Gastroesophageal sphincter (tissue), 4 donors: ENCODE measurements around the gene KIAA1586. TPM values are rescaled to one million over a fixed set of nuclear protein-coding genes. Genes with fewer than 3 reads are reported as not detected.

ENCODE experiments used
- ATAC-seq: fragments of 150-250 bp; one replicate; pipeline ENCODE4 v1.9.1; 2016; ENCODE audit warnings: mild to moderate bottlenecking, moderate library complexity
- H3K27ac ChIP-seq, 4 donors: fragments of 200-600 bp; sonication (generic) in 3 of 4; 1 replicate in 3 of 4; 2 replicates in 1 of 4; pipeline ENCODE4 v1.5.1; 2016 to 2019
- H3K27me3 ChIP-seq: fragments of 200-600 bp; sonication (generic); one replicate; pipeline ENCODE4 v1.5.1; 2019
- H3K36me3 ChIP-seq, 2 donors: fragments of 200-600 bp; sonication (generic); one replicate each; pipeline ENCODE4 v1.5.1; 2019; ENCODE audit warnings: control low read depth in 1 of 2
- H3K4me1 ChIP-seq, 3 donors: fragments of 200-600 bp; sonication (generic); 1 replicate in 2 of 3; 2 replicates in 1 of 3; pipeline ENCODE4 v1.5.1; 2016 to 2019; ENCODE audit warnings: control low read depth in 2 of 3
- H3K4me3 ChIP-seq, 2 donors: fragments of 200-600 bp; sonication (generic); one replicate each; pipeline ENCODE4 v1.5.1; 2019; ENCODE audit warnings: mild to moderate bottlenecking in 1 of 2, moderate library complexity in 1 of 2
- H3K9me3 ChIP-seq, 3 donors: fragments of 200-600 bp; sonication (generic); one replicate each; pipeline ENCODE4 v1.5.1; 2017 to 2019; ENCODE audit warnings: control low read depth in 2 of 3
- EP300 ChIP-seq: sonication (generic); formaldehyde crosslinking; IDR thresholded peaks from one replicate; pipeline ENCODE4 v1.6.1; 2017; ENCODE audit warnings: antibody characterized with exemption, mild to moderate bottlenecking
- POLR2A ChIP-seq, 2 donors: fragments of 450-650 bp; IDR thresholded peaks; one replicate each; pipeline ENCODE4 v1.6.1; 2017; ENCODE audit warnings: antibody characterized with exemption in 2 of 2, mild to moderate bottlenecking in 2 of 2, moderate library complexity in 1 of 2
- POLR2AphosphoS5 ChIP-seq: sonication (generic); formaldehyde crosslinking; IDR thresholded peaks from one replicate; pipeline ENCODE4 v1.6.1; 2017; ENCODE audit warnings: antibody characterized with exemption
- WGBS, 2 donors: methylation state at CpG; one replicate each; pipeline ENCODE4 v1.1.5; 2018; ENCODE audit warnings: low coverage in 1 of 2; 5-methylcytosine and 5-hydroxymethylcytosine counted together
- small RNA-seq, 4 donors: library from RNA; depleted of rRNA; stranded (forward); fragments of <200 nt; gene quantifications; one replicate each; pipeline ENCODE3, GENCODE V24; 2016
- total RNA-seq, 4 donors: library from RNA; depleted of rRNA; stranded (reverse); fragments of >200 nt; gene quantifications; one replicate each; pipeline ENCODE4 v1.1.0, GENCODE V29; 2016
- TF ChIP-seq, protein P1 (sequence below), 4 experiments: fragments of 200-600 bp in 2 of 4; fragments of 450-650 bp in 2 of 4; sonication (generic) in 1 of 4; IDR thresholded peaks; one replicate each; pipeline ENCODE4 v1.5.1; 2017 to 2019; ENCODE audit warnings: antibody characterized with exemption in 4 of 4, mild to moderate bottlenecking in 2 of 4, moderate library complexity in 2 of 4

Gene KIAA1586
- total RNA-seq, 4 donors from 2014 or later = 6.6 to 27.9 (median 10.2) TPM

DNA sequence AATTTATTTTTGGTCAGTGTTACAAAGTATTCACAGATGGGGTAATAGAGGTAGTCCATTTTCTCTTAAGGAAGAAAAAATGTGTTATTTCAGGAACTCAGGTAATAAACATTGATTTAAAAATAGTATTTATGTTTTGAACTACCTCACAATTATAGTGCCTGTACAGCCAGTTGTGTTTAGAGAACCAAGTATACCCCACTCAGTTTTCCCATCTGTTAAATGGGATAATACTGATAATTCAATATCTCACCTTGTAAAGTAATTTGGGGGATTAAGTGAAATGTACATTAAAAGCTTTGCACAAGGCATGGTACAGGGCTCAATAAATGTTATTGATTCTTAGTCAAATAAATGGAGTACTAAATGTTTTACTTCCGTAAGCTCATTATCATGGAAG, 48.2 kb downstream of the KIAA1586 start:
- H3K27ac ChIP-seq = no peak overlapping the region
- no peaks in the 10 kb centered on the region for H3K27me3 ChIP-seq
- ATAC-seq = no peak
- 89 to 93% methylated on average over 1 of the region's 1 CpG for WGBS, 2 donors
- peaks cover 16 to 72% (median 19%) of the 10 kb centered on the region in 3 donors for H3K4me1 ChIP-seq
- no peak overlapping the region for H3K4me3 ChIP-seq
- no peaks in the 10 kb centered on the region for H3K9me3 ChIP-seq
- TF ChIP-seq POLR2AphosphoS5 = no peak
- TF ChIP-seq, protein P1, sequence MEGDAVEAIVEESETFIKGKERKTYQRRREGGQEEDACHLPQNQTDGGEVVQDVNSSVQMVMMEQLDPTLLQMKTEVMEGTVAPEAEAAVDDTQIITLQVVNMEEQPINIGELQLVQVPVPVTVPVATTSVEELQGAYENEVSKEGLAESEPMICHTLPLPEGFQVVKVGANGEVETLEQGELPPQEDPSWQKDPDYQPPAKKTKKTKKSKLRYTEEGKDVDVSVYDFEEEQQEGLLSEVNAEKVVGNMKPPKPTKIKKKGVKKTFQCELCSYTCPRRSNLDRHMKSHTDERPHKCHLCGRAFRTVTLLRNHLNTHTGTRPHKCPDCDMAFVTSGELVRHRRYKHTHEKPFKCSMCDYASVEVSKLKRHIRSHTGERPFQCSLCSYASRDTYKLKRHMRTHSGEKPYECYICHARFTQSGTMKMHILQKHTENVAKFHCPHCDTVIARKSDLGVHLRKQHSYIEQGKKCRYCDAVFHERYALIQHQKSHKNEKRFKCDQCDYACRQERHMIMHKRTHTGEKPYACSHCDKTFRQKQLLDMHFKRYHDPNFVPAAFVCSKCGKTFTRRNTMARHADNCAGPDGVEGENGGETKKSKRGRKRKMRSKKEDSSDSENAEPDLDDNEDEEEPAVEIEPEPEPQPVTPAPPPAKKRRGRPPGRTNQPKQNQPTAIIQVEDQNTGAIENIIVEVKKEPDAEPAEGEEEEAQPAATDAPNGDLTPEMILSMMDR (IDR thresholded peaks at IDR 0.05) = no peak
- peaks cover 4 to 25% of the 10 kb centered on the region in 2 donors for H3K36me3 ChIP-seq

DNA sequence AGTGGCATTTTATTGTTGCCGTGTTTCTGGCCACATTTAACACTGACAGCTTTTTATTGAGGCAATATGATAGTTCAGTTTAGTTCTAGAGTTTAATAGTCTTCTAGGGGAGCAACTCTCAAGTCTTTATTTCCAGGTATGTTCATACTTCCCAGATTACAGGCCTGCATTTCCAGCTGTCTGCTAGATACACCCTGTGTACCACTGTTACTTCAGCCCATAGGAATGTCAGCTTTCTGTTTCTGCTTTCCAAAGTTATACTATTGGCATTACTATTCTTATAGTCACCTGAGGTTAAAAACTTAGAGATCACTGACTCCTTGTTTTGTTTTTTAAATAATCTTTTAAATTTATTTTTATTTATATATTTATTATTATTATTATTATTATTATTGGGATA, 51.1 kb downstream of the KIAA1586 start:
- no peaks in the 10 kb centered on the region for H3K9me3 ChIP-seq
- no peak for ATAC-seq
- peaks cover 4 to 54% of the 10 kb centered on the region in 2 donors for H3K36me3 ChIP-seq
- no peak for TF ChIP-seq POLR2A (IDR thresholded peaks at IDR 0.05)
- TF ChIP-seq EP300 = no peak
- TF ChIP-seq, protein P1 (IDR thresholded peaks at IDR 0.05) = no peak
- TF ChIP-seq POLR2AphosphoS5 = no peak
- no peak overlapping the region for H3K27ac ChIP-seq
- no peak overlapping the region for H3K4me3 ChIP-seq
- WGBS, 2 donors = 75 to 76% methylated on average over 1 of the region's 1 CpG
- H3K4me1 ChIP-seq = peaks cover 4 to 58% (median 9%) of the 10 kb centered on the region in 3 donors
- no peaks in the 10 kb centered on the region for H3K27me3 ChIP-seq

DNA sequence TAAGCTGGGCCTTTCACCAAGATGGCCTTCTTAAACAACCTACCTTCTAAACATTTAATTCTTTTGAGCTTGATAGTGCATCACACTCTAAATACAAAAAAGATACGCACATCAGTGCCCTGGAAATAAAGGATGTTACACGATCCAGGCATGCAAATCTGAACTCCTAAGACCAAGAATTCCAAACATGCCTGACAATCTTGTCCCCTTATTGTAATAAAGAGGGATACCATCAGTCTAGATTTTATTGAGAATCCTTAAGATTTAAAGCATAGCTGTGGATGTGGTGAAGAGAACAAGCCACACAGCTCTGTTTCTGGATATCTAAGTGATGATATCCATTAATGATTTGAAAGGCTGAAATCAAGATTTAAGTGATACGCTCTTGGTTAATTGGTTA, 56.5 kb downstream of the KIAA1586 start:
- H3K4me1 ChIP-seq = peaks cover 0 to 7% (median 0%) of the 10 kb centered on the region in 3 donors
- H3K36me3 ChIP-seq = peaks cover 9 to 63% of the 10 kb centered on the region in 2 donors
- 89 to 92% methylated on average over 2 to 3 of the region's 3 CpGs for WGBS, 2 donors
- H3K27me3 ChIP-seq = no peaks in the 10 kb centered on the region
- no peak overlapping the region for H3K27ac ChIP-seq
- H3K9me3 ChIP-seq = no peaks in the 10 kb centered on the region
- H3K4me3 ChIP-seq = no peak overlapping the region
- no peak for ATAC-seq
- TF ChIP-seq, protein P1 (IDR thresholded peaks at IDR 0.05) = no peak
- TF ChIP-seq POLR2AphosphoS5 (no peak), EP300 (no peak), POLR2A (IDR thresholded peaks at IDR 0.05) (no peak)

DNA sequence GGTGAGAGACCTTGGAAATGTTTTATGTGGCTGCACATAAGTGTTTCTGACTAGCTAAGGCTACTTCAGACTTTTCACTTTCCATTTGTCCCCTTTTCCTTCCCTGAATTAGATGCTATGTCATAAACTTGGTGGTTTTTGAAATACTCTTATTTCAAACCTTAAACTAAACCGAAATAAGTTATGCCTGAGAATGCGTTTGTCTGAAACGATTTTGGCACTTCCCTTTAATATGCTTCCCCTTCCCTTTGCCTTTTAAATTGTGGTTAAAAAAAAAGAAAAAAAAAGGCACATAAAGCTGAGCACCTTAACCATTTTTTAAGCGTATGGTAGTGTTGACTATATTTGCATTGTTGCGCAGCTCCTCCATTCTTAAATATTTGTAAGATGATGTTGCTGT, 57.8 kb downstream of the KIAA1586 start:
- no peaks in the 10 kb centered on the region for H3K27me3 ChIP-seq
- H3K9me3 ChIP-seq = no peaks in the 10 kb centered on the region
- no peak for ATAC-seq
- H3K27ac ChIP-seq = no peak overlapping the region
- H3K4me1 ChIP-seq = peaks cover 0 to 10% (median 0%) of the 10 kb centered on the region in 3 donors
- H3K4me3 ChIP-seq = no peak overlapping the region
- WGBS, 2 donors = 81 to 94% methylated on average over 4 to 5 of the region's 5 CpGs
- H3K36me3 ChIP-seq = peaks cover 9 to 49% of the 10 kb centered on the region in 2 donors
- TF ChIP-seq POLR2AphosphoS5 (no peak), POLR2A (IDR thresholded peaks at IDR 0.05) (no peak), EP300 (no peak)
- TF ChIP-seq, protein P1 (IDR thresholded peaks at IDR 0.05) = no peak

Small RNAs within 50 kb of the gene (small RNA-seq; reads per million reads assigned to genes)
- 0 reads per million in 4 donors for gene FTH1P15

Other genes with a start within 250 kb of the KIAA1586 start
- 1 to 10 TPM in 2 of 4 donors, under 1 TPM in 1, not detected in 1; 0.54 to 4.5 (median 3.6) TPM for gene BEND6, start 91.6 kb upstream of the KIAA1586 start, total RNA-seq
- 10 to 100 TPM; 28.7 to 66.5 (median 39.8) TPM for gene ZNF451, start 43.5 kb downstream of the KIAA1586 start, total RNA-seq
- 10 to 100 TPM; 40.8 to 50.6 (median 46.3) TPM for gene BAG2, start 125.6 kb downstream of the KIAA1586 start, total RNA-seq
- 100 to 1,000 TPM in 1 of 4 donors, 10 to 100 TPM in 3; 45.5 to 107 (median 78.1) TPM for gene RAB23, start 175.6 kb downstream of the KIAA1586 start, total RNA-seq